B cell (primary cell): Measurements from ENCODE around the gene WSB2. TPM values are rescaled to one million over a fixed set of nuclear protein-coding genes. Genes with fewer than 3 reads are reported as not detected.

ENCODE experiments used
- ATAC-seq: fragments of 200-7000 bp; cut with Tn5 transposase; one replicate; pipeline ENCODE4 v1.10.0; 2021; ENCODE audit warnings: low read depth, mild to moderate bottlenecking, moderate number of reproducible peaks, moderate library complexity
- CTCF ChIA-PET: fragments of 350-600 bp; sonication (Branson Sonifier 250); formaldehyde crosslinking; loops from one replicate; lab custom pipeline; 2021; ENCODE audit warnings: antibody characterized with exemption, inconsistent platforms; lab: Charles Lee
- POLR2A ChIA-PET: fragments of 350-600 bp; sonication (Branson Sonifier 250); formaldehyde crosslinking; loops from one replicate; lab custom pipeline; 2021; ENCODE audit warnings: antibody characterized with exemption; lab: Charles Lee
- DNase-seq: peaks from one replicate; pipeline ENCODE4 v3.0.0; 2013
- H2AFZ ChIP-seq: 2 replicates; pipeline ENCODE4 v1.6.1; 2012; ENCODE audit warnings: mild to moderate bottlenecking, low read depth, low read length; ENCODE audit not compliant: insufficient read depth, poor library complexity, severe bottlenecking
- H3K27ac ChIP-seq, 2 donors: 1 replicate in 1 of 2; 2 replicates in 1 of 2; pipeline ENCODE4 v1.5.1; 2012 to 2013; ENCODE audit warnings: low read length in 2 of 2, mild to moderate bottlenecking in 2 of 2, moderate library complexity in 1 of 2
- H3K27me3 ChIP-seq, 4 experiments: fragments of 200-600 bp in 1 of 4; sonication (generic) in 1 of 4; replicated peaks in 1 of 4; 1 replicate in 2 of 4; 2 replicates in 2 of 4; pipeline versions ENCODE4 v1.6.1 to v1.7.0; 2013 to 2016; ENCODE audit warnings: low read length in 3 of 4, mild to moderate bottlenecking in 2 of 4, mixed read lengths in 1 of 4, moderate library complexity in 1 of 4; ENCODE audit not compliant: insufficient read depth in 4 of 4, control insufficient read depth in 3 of 4; ENCODE audit errors: control extremely low read depth in 1 of 4
- H3K36me3 ChIP-seq, 2 experiments: replicated peaks in 1 of 2; 1 replicate in 1 of 2; 2 replicates in 1 of 2; pipeline versions ENCODE4 v1.6.1 to v1.7.1; 2013; ENCODE audit warnings: low read length in 1 of 2; ENCODE audit not compliant: insufficient read depth in 2 of 2, control insufficient read depth in 1 of 2; ENCODE audit errors: control extremely low read depth in 1 of 2, extremely low read depth in 1 of 2
- H3K4me1 ChIP-seq, 2 donors: fragments of 200-600 bp in 1 of 2; sonication (generic) in 1 of 2; 1 replicate in 1 of 2; 2 replicates in 1 of 2; pipeline versions ENCODE4 v1.5.1 to v1.6.1; 2013 to 2017; ENCODE audit warnings: low read length in 2 of 2; ENCODE audit not compliant: control insufficient read depth in 2 of 2, insufficient read depth in 2 of 2
- H3K4me2 ChIP-seq: replicated peaks from 2 replicates; pipeline ENCODE3; 2012; ENCODE audit warnings: mild to moderate bottlenecking, low read depth, low read length; ENCODE audit not compliant: poor library complexity, severe bottlenecking
- H3K4me3 ChIP-seq, 5 experiments: fragments of 200-600 bp in 1 of 5; sonication (generic) in 1 of 5; 1 replicate in 3 of 5; 2 replicates in 2 of 5; pipeline versions ENCODE4 v1.5.1 to v1.7.0; 2011 to 2016; ENCODE audit warnings: low read length in 4 of 5, mild to moderate bottlenecking in 4 of 5, low read depth in 2 of 5, control low read depth in 1 of 5, moderate library complexity in 1 of 5; ENCODE audit not compliant: insufficient read depth in 1 of 5; ENCODE audit errors: control extremely low read depth in 1 of 5, extremely low read depth in 1 of 5
- H3K79me2 ChIP-seq: fragments of 200-600 bp; sonication (generic); one replicate; pipeline ENCODE4 v1.6.0; 2016; ENCODE audit warnings: low read length; ENCODE audit not compliant: control insufficient read depth, insufficient read depth
- H3K9ac ChIP-seq: fragments of 200-600 bp; sonication (generic); 2 replicates; pipeline ENCODE4 v1.6.1; 2017; ENCODE audit warnings: mild to moderate bottlenecking, low read length, moderate library complexity
- H3K9me3 ChIP-seq, 3 donors: one replicate each; pipeline versions ENCODE4 v1.6.1 to v1.7.1; 2013; ENCODE audit warnings: low read length in 2 of 3; ENCODE audit not compliant: control insufficient read depth in 2 of 3, insufficient read depth in 1 of 3; ENCODE audit errors: control extremely low read depth in 1 of 3
- H4K20me1 ChIP-seq: 2 replicates; pipeline ENCODE4 v1.6.0; 2012; ENCODE audit warnings: mild to moderate bottlenecking, low read length; ENCODE audit not compliant: insufficient read depth, control insufficient read depth, poor library complexity, severe bottlenecking
- H3K27ac Mint-ChIP-seq: one replicate; pipeline ENCODE4 v1.8.0; 2021; ENCODE audit warnings: mixed read lengths
- H3K27me3 Mint-ChIP-seq: one replicate; pipeline ENCODE4 v1.8.0; 2021; ENCODE audit warnings: mixed read lengths
- H3K4me1 Mint-ChIP-seq: one replicate; pipeline ENCODE4 v1.8.0; 2021; ENCODE audit warnings: mixed read lengths
- H3K4me3 Mint-ChIP-seq: one replicate; pipeline ENCODE4 v1.8.0; 2021; ENCODE audit warnings: mixed read lengths
- H3K9me3 Mint-ChIP-seq: one replicate; pipeline ENCODE4 v1.8.0; 2022; ENCODE audit warnings: mixed read lengths; ENCODE audit not compliant: insufficient read depth
- EZH2 ChIP-seq: IDR thresholded peaks from 2 replicates; pipeline ENCODE4 v1.6.1; 2012; ENCODE audit warnings: borderline replicate concordance, low read depth, mild to moderate bottlenecking, moderate library complexity, low read length; ENCODE audit not compliant: insufficient read depth, poor library complexity, severe bottlenecking
- WGBS: methylation state at CpG from one replicate; pipeline ENCODE4 v1.1.5; 2013; ENCODE audit warnings: missing lambda C conversion rate; ENCODE audit not compliant: insufficient coverage; 5-methylcytosine and 5-hydroxymethylcytosine counted together
- intact Hi-C: fragments of 100-400 bp; cut with micrococcal nuclease; formaldehyde crosslinking; loops from one replicate; pipeline ENCODE4 v1.10.0; 2022
- polyA plus RNA-seq: library from polyadenylated mRNA; depleted of rRNA; stranded (reverse); fragments of >200 nt; gene quantifications from 2 replicates; pipeline ENCODE4 v1.2.3, GENCODE V29; 2012
- total RNA-seq, 2 donors: library from RNA; stranded (reverse); fragments of 120-200 nt in 1 of 2; gene quantifications; 1 replicate in 1 of 2; 2 replicates in 1 of 2; pipeline versions ENCODE4 v1.2.3 to v1.2.4, GENCODE V29; 2013 to 2022
- TF ChIP-seq, protein P1 (sequence below): fragments of 200-600 bp; IDR thresholded peaks from one replicate; pipeline ENCODE4 v1.8.0; 2022; ENCODE audit warnings: antibody characterized with exemption, mild to moderate bottlenecking

Gene WSB2
- total and polyA plus RNA-seq, 2 donors (not counting 1 experiment from before 2014, with no cell fraction given) = 12.3 to 21.4 TPM

- DNase-seq = no peak
- ATAC-seq = no peak
- H3K4me2 ChIP-seq = no peak overlapping the region
- WGBS = 97% methylated on average over 6 of the region's 8 CpGs
- no peak for TF ChIP-seq EZH2
- TF ChIP-seq, protein P1, sequence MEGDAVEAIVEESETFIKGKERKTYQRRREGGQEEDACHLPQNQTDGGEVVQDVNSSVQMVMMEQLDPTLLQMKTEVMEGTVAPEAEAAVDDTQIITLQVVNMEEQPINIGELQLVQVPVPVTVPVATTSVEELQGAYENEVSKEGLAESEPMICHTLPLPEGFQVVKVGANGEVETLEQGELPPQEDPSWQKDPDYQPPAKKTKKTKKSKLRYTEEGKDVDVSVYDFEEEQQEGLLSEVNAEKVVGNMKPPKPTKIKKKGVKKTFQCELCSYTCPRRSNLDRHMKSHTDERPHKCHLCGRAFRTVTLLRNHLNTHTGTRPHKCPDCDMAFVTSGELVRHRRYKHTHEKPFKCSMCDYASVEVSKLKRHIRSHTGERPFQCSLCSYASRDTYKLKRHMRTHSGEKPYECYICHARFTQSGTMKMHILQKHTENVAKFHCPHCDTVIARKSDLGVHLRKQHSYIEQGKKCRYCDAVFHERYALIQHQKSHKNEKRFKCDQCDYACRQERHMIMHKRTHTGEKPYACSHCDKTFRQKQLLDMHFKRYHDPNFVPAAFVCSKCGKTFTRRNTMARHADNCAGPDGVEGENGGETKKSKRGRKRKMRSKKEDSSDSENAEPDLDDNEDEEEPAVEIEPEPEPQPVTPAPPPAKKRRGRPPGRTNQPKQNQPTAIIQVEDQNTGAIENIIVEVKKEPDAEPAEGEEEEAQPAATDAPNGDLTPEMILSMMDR = no peak
- H3K9ac ChIP-seq = no peak overlapping the region
- no peak overlapping the region for H3K27ac ChIP-seq
- no peak overlapping the region for H2AFZ ChIP-seq
- no peaks in the 10 kb centered on the region for H3K36me3 ChIP-seq
- peaks cover 13% of the 10 kb centered on the region for H3K27me3 Mint-ChIP-seq
- POLR2A ChIA-PET = no interaction called here
- H3K4me3 ChIP-seq = no peak overlapping the region
- no peak overlapping the region for H3K4me3 Mint-ChIP-seq
- H3K27ac Mint-ChIP-seq = no peak overlapping the region
- peaks cover 6 to 12% of the 10 kb centered on the region in 2 donors for H3K4me1 ChIP-seq
- peaks cover 10% of the 10 kb centered on the region for H3K4me1 Mint-ChIP-seq
- peaks cover 0 to 23% (median 5%) of the 10 kb centered on the region in 4 experiments for H3K27me3 ChIP-seq
- H3K9me3 Mint-ChIP-seq = no peaks in the 10 kb centered on the region
- H3K79me2 ChIP-seq = no peaks in the 10 kb centered on the region
- H4K20me1 ChIP-seq = no peaks in the 10 kb centered on the region
- no peaks in the 10 kb centered on the region for H3K9me3 ChIP-seq
- intact Hi-C loops = no loop called here
- CTCF ChIA-PET = no interaction called here
These were observed 46.7 kb upstream of the WSB2 start for GRCh38 chr12:118107694-118108093.

DNA sequence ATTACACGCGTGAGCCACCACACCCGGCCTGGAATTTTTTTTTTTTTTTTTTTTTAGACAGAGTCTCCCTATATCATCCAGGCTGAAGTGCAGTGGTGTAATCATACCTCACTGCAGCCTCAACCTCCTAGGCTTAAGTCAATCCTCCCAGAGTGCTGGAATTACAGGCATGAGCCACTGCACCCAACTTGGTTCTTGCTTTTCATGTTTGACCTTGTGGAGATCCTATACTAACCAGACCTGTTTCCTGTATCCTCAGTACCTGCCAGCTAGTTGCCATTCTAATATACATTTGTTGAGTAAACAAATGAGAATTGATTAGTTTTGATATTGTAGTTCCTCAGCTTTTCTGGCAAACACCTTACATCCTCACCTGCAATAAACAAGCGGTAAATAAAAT lies 46.0 kb upstream of the WSB2 start:
- H4K20me1 ChIP-seq = no peaks in the 10 kb centered on the region
- no peaks in the 10 kb centered on the region for H3K36me3 ChIP-seq
- ChIA-PET POLR2A (no interaction called here), CTCF (no interaction called here)
- no peaks in the 10 kb centered on the region for H3K9me3 ChIP-seq
- H2AFZ ChIP-seq = no peak overlapping the region
- H3K27ac Mint-ChIP-seq = no peak overlapping the region
- H3K79me2 ChIP-seq = no peaks in the 10 kb centered on the region
- no peak overlapping the region for H3K4me3 Mint-ChIP-seq
- peaks cover 15% of the 10 kb centered on the region for H3K27me3 Mint-ChIP-seq
- H3K9me3 Mint-ChIP-seq = no peaks in the 10 kb centered on the region
- peaks cover 0 to 30% (median 5%) of the 10 kb centered on the region in 4 experiments for H3K27me3 ChIP-seq
- H3K4me3 ChIP-seq = no peak overlapping the region
- H3K4me1 ChIP-seq = peaks cover 6 to 12% of the 10 kb centered on the region in 2 donors
- ATAC-seq (no peak), DNase-seq (no peak)
- intact Hi-C loops = no loop called here
- 100% methylated on average over 1 of the region's 4 CpGs for WGBS
- no peak overlapping the region for H3K4me2 ChIP-seq
- peaks cover 10% of the 10 kb centered on the region for H3K4me1 Mint-ChIP-seq
- TF ChIP-seq, protein P1 = no peak
- TF ChIP-seq EZH2 = no peak
- H3K27ac ChIP-seq = no peak overlapping the region
- H3K9ac ChIP-seq = no peak overlapping the region
